HG02981 (cell line): ENCODE data around the gene ATP8B2.
A peak's percentile ranks its signal among the peaks of the same experiment; 100 is the strongest.
"Not testable (repeated sequence)": the region's sequence is repeated elsewhere in the genome, so short reads cannot be mapped to it uniquely, and the experiment has no call there.

Source experiments
- ATAC-seq: cut with Tn5 transposase; IDR thresholded peaks from one replicate; pipeline ENCODE4 v1.9.1; 2021; ENCODE audit warnings: mild to moderate bottlenecking, moderate library complexity; ENCODE audit not compliant: unreplicated experiment

Gene ATP8B2, protein sequence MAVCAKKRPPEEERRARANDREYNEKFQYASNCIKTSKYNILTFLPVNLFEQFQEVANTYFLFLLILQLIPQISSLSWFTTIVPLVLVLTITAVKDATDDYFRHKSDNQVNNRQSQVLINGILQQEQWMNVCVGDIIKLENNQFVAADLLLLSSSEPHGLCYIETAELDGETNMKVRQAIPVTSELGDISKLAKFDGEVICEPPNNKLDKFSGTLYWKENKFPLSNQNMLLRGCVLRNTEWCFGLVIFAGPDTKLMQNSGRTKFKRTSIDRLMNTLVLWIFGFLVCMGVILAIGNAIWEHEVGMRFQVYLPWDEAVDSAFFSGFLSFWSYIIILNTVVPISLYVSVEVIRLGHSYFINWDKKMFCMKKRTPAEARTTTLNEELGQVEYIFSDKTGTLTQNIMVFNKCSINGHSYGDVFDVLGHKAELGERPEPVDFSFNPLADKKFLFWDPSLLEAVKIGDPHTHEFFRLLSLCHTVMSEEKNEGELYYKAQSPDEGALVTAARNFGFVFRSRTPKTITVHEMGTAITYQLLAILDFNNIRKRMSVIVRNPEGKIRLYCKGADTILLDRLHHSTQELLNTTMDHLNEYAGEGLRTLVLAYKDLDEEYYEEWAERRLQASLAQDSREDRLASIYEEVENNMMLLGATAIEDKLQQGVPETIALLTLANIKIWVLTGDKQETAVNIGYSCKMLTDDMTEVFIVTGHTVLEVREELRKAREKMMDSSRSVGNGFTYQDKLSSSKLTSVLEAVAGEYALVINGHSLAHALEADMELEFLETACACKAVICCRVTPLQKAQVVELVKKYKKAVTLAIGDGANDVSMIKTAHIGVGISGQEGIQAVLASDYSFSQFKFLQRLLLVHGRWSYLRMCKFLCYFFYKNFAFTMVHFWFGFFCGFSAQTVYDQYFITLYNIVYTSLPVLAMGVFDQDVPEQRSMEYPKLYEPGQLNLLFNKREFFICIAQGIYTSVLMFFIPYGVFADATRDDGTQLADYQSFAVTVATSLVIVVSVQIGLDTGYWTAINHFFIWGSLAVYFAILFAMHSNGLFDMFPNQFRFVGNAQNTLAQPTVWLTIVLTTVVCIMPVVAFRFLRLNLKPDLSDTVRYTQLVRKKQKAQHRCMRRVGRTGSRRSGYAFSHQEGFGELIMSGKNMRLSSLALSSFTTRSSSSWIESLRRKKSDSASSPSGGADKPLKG

DNA sequence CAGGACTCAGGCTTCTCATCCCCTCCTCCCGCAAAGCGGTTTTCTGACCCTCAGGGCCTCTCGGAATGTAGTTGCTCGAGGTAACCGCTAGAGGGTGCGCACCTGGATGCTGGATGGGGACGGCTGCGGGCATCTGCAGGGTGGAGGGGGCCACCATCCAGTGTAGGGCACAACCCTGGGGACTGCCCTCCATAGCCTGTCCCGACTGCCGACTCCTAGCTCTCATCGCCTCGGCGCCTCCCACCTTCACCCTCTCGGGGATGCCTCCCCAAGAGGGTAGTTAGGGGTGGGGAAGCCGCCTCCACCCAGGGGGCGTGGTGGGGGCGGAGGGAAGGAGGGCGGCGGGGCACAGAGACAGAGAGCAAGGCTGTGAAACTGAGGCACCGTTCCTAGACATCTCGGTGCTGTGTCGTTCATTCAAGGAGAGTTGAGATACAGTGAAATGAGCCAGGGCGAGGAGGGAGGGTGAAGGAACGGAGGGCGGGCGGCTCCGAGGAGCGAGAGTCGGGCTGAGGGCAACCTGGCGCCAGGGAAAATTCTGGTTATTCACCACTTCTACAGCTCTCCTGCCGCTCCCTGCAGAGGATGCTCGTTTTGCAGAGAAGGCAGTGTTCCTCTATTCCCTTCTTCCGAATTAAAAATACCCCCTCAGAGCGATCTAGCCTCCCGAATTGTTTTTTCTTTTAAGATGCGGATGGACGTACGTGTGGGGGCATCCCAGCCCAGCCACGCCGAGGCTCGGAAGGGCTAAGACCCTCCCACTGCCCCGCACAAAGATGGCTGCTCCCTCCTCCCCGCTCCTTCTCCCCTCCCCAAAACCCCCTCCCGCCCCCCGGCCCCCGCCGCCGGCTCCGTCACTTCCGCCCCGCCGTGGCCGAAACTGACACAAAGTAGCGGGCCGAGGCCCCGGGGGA, at the start of gene ATP8B2:
ATP8B2 (plus strand) TSS at position 857 of the 914 bp plus-strand sequence. CDS start 2,617 bp downstream, outside the sequence.
- ATAC-seq, result peak; percentile 46

DNA sequence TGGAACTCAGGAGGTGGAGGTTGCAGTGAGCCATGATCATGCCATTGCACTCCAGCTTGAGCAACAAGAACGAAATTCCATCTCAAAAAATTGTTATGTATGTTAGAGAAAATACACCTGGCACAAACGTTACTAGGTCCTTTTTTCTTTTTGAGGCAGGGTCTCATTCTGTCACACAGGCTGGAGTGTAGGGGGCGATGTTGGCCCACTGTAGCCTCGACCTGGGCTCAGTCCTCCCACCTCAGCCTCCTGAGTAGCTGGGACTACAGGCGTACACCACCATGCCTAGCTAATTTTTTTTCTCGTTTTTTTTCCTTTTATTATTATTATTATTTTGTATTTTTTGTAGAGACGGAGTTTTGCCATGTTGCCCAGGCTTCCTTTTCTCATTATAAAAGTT, 48.5 kb upstream of the ATP8B2 start:
- no peak for ATAC-seq

DNA sequence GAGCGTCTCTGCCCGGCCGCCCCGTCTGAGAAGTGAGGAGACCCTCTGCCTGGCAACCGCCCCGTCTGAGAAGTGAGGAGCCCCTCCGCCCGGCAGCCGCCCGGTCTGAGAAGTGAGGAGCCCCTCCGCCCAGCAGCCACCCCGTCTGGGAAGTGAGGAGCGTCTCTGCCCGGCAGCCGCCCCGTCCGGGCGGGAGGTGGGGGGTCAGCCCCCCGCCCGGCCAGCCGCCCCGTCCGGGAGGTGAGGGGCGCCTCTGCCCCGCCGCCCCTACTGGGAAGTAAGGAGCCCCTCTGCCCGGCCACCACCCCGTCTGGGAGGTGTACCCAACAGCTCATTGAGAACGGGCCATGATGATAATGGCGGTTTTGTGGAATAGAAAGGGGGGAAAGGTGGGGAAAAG, 37.7 kb upstream of the ATP8B2 start:
- not testable (repeated sequence) for ATAC-seq

DNA sequence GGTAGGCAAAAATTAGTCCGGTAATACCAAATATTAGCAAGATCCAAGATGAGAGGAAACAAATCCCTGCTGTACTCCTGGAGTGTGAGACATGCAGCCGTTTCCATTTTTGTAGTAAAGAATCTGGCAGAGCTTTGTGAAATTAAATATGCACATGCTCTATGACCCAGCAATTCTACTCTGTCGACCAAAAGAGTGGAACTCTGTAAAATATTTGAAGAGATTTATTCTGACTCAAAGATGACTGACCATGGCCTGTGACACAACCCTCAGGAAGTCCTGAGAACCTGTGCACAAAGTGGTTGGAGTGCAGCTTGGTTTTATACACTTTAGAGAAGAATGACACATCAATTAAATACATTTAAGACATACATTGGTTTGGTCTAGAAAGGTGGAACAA, 36.7 kb upstream of the ATP8B2 start:
- no peak for ATAC-seq

DNA sequence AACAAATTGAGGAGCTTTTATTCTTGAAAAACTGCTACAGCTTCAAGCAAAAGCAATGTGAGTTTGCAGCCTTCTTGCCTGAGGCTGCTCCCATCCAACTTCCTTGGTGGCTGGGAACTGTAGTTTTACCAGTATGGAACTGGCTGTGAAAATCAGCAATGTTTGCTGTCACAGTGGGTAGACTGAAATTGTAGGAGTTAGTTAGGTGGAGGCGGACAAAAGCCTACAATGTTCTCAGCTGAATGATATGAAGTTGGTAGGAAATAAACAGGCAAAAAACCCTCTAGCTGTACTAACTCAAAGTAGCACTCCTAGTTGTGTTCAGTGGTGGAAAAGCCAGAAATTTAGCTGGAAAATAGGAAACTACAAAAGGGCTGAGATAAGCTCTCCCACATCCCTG, 34.4 kb upstream of the ATP8B2 start:
- ATAC-seq, result no peak

DNA sequence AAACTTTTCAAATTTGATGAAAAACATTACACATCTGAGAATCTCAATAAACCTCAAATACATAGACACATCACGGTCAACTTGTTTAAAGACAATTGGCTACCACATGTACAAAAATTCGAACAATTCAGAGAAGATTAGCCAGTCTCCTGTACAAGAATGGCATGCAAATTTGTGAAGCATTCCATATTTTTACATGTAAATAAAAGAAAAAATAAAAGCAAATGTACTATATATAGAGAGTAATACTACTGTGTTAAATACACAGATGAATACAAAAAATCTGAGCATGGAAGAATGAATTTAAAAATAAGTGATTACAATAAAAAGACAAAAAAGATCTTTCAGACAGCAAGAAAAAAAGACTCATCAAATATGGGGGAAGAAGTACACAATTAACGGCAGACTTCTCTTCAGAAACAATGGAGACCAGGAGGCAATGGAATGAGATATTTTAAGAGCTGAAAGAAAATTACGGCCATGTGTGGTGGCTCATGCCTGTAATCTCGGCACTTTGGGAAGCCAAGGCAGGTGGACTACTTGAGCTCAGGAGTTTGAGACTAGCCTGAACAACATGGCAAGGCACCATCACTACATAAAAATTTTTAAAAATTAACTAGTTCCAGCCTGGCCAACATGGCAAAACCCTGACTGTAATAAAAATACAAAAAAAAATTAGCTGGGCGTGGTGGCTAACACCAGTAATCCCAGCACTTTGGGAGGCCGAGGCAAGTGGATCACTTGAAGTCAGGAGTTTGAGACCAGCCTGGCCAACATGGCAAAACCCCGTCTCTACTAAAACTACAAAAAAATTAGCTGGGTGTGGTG, 29.7 kb upstream of the ATP8B2 start:
- ATAC-seq, result no peak

DNA sequence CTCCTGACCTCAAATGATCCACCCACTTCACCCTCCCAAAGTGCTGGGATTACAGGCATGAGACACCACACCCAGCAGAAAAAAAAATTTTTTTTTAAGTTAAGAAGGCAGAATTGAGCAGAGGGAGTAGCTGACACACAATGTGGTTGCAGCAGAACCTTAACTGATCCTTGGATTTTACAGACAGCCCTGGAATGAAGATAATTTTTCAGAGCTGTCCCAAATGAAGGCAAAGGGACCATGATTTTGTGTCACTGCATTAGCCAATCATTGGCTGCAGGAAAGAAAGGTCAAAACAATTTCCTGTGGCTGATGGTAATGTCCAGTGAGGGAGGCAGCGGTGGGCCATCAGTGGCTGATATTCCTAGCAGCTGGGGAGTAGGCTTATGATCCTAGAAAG, 23.7 kb upstream of the ATP8B2 start:
- no peak for ATAC-seq

DNA sequence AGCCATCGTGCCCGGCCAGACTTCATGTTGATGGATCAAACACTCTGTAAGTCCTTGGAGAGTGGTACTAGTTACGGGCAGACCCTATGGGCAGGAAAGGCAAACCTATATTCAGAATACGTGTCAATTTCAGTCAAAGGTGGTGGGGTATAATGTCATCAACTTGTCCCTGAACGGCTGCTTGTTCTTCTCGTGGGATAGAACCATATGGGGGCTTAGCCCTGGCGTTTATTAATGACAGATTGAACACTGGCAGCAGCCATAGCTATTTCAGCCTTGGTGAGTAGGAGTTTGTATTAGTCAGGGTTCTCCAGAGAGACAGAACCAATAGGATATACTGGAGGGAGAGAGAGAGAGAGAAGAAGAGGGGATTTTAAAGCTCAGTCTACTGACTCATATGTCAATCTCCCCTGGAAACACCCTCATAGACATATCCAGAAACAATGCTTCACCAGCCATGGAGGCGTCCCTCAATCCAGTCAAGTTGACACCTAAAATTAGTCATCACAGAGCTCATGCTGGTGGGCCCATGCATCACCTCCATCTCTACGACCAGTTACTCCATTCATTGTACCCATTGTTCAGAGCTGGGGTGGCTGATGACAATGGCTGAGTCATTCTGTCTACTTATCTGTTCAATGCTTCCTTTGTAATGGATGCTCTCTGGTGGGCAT, 20.5 kb upstream of the ATP8B2 start:
- ATAC-seq, result peak; percentile 68

DNA sequence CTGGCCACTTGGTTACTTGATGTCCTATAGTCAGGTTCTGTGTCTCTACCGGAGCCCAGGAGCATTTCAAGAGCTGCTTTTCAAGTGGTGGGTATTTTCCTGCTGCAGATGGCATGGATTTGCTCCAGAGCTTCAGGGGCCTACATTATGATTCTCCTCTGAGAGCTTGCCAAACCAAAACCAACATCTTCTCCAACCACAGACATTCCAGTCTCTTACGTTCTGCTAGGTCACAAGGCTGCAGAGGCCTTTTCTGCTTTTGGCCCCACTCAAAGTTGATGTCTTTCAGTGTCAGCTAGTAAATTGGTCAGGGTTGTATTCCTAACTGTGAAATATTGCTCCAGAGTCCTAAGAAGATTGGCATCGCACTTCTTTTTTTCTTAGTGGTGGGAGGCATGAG, 19.2 kb upstream of the ATP8B2 start:
- ATAC-seq, result no peak

DNA sequence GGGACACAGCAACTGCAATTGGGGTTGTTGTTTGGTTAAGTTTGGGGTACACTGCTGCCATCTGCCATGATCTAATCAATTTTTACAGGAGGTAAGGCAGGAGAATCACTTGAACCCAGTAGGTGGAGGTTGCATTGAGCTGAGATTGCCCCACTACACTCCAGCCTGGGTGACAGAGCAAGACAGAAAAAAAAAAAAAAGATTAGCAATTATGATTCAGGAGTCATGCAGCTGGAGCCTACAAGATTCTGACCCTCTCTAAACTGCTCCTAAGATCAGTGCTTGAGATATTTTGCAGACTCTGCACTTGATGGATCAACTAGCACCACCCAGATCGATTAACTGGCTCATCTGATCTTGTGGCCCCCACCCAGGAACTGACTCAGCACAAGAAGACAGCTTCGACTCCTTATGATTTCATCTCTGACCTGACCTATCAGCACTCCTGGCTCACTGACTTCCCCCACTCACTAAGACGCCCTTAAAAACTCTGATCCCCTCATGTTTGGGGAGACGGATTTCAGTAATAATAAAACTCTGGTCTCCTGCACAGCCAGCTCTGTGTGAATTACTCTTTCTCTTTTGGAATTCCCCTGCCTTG, 17.6 kb upstream of the ATP8B2 start:
- not testable (repeated sequence) for ATAC-seq

DNA sequence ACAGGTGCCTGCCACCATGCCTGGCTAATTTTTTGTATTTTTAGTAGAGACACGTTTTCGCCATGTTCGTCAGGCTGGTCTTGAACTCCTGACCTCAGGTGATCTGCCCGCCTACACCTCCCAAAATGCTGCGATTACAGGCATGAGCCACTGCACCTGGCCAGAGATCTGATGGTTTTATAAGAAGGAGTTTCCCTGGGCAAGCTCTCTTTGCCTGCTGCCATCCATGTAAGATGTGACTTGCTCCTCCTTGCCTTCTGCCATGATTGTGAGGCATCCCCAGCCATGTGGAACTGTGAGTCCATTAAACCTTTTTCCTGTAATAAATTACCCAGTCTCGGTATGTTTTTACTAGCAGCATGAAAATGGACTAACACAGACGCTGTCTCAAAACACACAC, 16.2 kb upstream of the ATP8B2 start:
- ATAC-seq, result not testable (repeated sequence)

DNA sequence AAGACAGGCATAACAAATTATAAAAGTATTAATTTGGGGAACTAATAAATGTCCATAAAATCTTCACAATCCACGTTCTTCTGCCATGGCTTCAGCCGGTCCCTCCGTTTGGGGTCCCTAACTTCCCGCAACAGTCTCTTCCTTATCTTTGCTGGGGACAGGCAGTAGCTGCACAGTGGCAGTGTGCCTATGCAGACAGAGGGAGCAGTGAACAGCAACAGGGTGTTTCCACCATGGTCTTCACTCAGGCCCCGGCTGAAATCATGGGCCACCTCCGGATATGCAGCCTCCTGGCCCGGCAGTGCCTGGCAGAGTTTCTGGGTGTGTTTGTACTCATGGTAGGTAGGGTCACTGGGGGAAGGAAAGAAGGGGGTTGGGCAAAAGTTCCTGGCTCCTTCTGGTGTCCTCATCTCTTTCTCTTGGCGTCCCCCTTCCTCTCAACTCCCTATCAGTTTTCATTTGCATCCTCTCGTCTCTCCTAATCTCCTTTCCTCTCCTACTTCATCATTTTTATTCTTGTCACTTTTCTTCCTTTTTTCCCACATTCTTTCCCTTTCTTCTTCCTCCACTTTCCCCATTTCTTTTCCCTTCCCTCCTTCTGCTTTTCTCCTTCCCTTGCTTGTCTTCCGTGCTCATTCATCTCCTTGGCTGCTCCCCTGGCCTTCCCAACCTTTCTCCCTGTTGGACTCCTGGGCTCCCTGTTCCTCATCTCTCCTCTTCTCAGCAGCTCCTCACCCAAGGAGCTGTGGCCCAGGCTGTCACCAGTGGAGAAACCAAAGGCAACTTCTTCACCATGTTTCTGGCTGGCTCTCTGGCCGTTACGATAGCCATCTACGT, 12.9 kb upstream of the ATP8B2 start:
- ATAC-seq, result not testable (repeated sequence)

DNA sequence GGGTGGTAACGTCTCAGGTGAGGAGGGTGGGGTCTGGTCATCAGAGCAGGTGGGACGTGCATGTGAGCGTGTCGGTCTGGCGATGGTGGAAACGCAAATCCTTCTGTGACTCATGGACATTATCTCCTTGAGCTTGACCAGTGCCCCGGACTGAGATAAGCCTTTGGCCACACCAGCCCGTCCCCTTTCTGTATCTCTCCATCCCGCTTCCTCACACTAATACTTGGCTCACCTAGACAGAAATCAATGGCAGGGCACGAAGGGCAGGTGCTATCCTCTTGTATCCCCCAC, 12.3 kb upstream of the ATP8B2 start:
- no peak for ATAC-seq

DNA sequence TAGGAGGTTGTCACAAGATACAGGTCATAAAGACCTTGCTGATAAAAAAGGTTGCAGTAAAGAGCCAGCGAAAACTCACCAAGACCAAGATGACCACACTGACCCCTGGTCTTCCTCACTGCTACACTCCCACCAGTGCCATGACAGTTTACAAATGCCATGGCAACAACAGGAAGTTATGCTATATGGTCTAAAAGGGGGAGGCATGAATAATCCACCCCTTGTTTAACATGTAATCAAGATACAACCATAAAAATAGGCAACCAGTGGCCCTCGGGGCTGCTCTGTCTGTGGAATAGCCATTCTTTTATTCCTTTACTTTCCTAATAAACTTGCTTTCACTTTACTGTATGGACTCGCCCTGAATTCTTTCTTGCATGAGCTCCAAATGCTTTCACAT, 11.1 kb upstream of the ATP8B2 start:
- not testable (repeated sequence) for ATAC-seq

DNA sequence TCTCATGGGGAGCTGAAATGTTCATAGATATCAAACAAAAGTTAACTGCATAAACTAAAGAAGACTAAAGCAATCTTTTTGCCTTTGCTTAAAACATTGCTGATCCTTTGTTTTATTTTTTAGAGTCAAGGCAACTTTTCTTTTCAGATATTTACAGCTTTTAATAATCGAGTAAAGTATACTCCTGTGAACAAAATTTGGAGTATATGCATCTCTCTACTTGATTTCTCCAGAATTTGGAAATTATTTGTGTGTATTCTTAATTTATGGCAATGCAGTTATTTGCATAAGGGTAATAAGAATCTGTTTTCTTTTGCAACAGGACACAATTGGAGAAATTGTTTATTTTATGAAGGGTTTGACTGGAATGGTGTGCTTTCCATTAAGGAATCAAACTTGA, 8.6 kb upstream of the ATP8B2 start:
- ATAC-seq, result no peak

DNA sequence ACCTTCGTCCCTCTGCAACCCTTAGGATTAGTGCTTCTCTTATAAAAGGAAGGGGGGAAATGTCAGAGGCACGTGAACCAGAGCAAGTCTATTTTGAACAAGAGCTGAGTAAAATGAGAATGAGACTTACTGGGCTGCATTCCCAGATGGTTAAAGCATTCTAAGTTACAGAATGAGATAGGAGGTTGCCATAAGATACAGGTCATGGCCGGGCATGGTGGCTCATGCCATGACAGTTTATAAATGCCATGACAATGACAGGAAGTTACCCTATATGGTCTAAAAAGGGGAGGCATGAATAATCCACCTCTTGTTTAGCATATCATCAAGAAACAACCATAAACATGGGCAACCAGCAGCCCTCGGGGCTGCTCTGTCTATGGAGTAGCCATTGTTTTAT, 6.9 kb upstream of the ATP8B2 start:
- no peak for ATAC-seq

DNA sequence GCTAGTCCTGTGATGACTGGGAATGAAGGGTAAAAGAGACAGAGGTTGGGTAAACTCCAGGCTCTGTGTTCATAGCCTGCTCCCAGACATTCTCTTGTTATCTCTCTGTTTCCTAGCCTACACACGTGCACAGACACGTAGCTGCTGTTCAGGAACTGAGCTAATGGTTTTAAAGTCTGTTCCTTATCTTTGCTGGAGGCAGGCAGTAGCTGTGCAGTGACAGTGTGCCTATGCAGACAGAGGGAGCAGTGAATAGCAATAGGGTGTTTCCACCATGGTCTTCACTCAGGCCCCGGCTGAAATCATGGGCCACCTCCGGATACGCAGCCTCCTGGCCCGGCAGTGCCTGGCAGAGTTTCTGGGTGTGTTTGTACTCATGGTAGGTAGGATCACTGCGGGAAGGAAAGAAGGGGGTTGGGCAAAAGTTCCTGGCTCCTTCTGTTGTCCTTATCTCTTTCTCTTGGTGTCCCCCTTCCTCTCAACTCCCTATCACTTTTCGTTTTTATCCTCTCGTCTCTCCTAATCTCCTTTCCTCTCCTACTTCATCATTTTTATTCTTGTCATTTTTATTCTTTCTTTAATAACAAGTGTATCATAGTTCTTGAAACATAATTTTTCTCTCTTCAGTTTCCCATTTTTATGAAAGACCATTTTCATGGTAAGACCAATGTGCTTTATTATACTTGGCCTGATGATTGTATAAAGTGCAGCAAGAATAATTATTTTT, 4.3 kb upstream of the ATP8B2 start, which contains the start of gene AQP10:
AQP10 (plus strand) TSS at position 212 of the 727 bp plus-strand sequence; CDS start at position 275, 63 bp downstream.
- no peak for ATAC-seq
